Spleen (tissue), 7 donors: ENCODE results near the gene CYP4A11.

Experiments used
- POLR2A ChIP-seq, 3 donors: fragments of 450-650 bp; IDR thresholded peaks; one replicate each; pipeline ENCODE4 v1.5.1; 2017; ENCODE audit warnings: antibody characterized with exemption in 3 of 3, mild to moderate bottlenecking in 1 of 3
- POLR2AphosphoS5 ChIP-seq, 3 donors: sonication (generic); formaldehyde crosslinking; IDR thresholded peaks; one replicate each; pipeline ENCODE4 v1.5.1; 2017; ENCODE audit warnings: antibody characterized with exemption in 3 of 3
- TF ChIP-seq, protein P1 (sequence below), 11 experiments: fragments of 200-600 bp in 7 of 11; fragments of 450-650 bp in 4 of 11; sonication (generic) in 4 of 11; IDR thresholded peaks in 8 of 11; conservative IDR thresholded peaks in 3 of 11; 1 replicate in 7 of 11; 2 replicates in 4 of 11; pipeline versions ENCODE4 v1.4.0 to v1.8.0; 2016 to 2021; ENCODE audit warnings: antibody characterized with exemption in 11 of 11, inconsistent platforms in 4 of 11, mild to moderate bottlenecking in 1 of 11
- donor health status: DM: no; HTN: no; CAD: no; lungs with moderate emphysema.
- donor health status: DM: no; HTN: no; CAD: no.
- donor health status: DM: no; HTN: no; CAD: no.

DNA sequence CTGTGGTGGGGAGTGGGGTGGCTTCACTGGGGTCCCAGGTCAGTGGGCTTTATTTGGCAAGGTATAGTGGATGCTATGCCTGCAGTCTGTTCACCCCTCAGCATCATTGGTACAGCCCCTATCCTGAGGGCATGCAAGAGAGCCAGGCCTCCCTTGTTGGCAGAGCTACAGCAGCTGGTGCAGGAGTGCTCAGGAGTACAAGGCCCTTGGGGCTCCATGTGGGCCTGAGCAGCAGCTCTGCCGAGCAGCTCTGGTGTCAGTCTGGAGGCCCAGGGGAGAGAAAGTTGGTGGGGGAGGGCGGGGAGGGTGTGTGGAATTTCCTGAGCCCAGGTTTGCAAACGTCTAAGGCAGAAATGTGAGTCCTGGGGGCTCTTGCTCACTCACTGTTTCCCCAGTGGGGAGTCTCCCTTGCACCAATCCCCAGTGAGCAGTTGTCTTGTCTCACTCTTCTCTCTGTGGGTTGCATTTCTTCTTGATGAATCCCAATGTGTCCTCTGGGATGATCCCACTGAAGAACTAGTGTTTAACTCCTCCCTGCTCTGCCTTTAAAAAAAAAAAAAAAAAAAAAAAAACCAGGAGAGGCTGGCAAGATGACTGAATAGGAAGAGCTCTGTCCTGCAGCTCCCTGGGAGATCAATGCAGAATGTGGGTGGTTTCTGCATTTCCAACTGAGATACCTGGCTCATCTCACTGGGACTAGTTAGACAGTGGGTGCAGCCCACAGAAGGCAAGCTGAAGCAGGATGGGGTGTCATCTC is 42.7 kb upstream of the CYP4A11 start:
- TF ChIP-seq, protein P1, sequence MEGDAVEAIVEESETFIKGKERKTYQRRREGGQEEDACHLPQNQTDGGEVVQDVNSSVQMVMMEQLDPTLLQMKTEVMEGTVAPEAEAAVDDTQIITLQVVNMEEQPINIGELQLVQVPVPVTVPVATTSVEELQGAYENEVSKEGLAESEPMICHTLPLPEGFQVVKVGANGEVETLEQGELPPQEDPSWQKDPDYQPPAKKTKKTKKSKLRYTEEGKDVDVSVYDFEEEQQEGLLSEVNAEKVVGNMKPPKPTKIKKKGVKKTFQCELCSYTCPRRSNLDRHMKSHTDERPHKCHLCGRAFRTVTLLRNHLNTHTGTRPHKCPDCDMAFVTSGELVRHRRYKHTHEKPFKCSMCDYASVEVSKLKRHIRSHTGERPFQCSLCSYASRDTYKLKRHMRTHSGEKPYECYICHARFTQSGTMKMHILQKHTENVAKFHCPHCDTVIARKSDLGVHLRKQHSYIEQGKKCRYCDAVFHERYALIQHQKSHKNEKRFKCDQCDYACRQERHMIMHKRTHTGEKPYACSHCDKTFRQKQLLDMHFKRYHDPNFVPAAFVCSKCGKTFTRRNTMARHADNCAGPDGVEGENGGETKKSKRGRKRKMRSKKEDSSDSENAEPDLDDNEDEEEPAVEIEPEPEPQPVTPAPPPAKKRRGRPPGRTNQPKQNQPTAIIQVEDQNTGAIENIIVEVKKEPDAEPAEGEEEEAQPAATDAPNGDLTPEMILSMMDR (IDR thresholded peaks at IDR 0.05 in 8 of 11, conservative IDR thresholded peaks at IDR 0.05 in 3 of 11): no peak
- TF ChIP-seq POLR2AphosphoS5 (IDR thresholded peaks at IDR 0.05) (no peak), POLR2A (IDR thresholded peaks at IDR 0.05) (no peak)
